ENCODE measurements around the gene NARF.
"Not testable (repeated sequence)": the region's sequence is repeated elsewhere in the genome, so short reads cannot be mapped to it uniquely, and the experiment has no call there.

Gene NARF

DNA sequence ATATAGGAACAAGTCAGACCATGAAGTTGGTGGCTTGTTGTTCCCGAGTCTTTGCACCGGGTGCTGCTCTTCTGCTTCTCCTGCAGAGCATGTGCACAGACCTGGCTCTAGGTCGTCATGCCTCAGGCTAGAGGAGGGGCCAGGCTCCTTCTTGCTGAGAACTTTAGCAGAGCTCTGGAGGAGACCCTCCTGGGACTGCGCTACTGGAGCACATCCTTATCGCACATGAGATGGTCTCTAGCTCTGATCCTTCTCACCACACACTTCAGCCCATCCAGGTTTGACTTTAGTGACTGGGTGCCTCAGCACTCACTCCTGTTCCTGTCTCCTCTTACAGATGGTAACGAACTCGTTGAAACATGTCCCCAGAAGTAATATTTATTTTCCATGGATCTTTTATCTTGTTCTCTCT lies 75.9 kb downstream of the NARF start:
- DNase-seq (ENCODE audit: low read depth in 3 of 3) = no peak

DNA sequence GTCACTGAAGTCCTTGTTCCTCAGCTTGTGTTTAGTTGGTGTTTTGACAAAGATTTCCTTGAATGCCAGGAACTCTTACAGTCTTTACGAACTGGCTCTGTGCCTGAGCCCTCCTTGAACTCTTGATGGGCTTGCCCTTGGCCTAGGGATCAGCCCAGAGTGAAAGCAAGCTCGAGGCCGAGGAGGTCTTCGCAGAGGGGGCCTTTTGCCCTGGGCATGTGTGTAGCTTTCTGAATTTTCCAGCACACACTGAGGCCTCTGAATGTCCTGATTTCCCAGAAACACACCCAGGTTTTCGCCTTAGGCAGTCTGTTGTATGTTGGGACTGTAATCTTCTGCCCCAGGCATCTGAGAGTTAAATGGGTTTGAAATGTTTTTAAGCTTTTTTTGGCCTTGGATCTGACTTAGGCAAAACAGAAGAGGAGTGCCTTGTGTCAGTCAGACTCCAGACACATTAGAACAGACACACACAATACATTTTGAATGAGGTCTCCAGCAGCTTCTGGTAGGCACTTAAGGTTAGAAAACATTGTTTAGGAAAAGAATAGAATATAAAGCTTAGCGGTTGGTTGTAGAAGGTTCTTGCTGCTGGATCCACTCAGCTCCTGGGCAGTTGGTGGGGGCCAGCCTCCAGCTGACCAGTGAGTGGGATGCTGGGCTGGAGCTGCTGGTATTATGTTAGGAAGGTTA lies 78.1 kb downstream of the NARF start:
- no peak for DNase-seq (ENCODE audit: low read depth in 3 of 3)

DNA sequence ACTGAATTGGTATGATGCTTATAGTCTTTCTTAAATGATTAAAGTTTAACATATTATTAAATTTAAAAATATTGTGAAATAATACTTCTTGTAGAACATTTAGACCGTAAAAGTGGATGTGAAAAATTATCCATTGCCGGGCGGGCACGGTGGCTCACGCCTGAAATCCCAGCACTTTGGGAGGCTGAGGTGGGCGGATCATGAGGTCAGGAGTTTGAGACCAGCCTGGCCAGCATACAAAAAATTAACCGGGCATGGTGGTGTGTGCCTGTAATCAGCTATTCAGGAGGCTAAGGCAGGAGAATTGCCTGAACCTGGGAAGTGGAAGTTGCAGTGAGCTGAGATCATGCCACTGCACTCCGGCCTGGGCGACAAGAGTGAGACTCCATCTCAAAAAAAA lies 78.7 kb downstream of the NARF start:
- not testable (repeated sequence) for DNase-seq (ENCODE audit: low read depth in 3 of 3)

DNA sequence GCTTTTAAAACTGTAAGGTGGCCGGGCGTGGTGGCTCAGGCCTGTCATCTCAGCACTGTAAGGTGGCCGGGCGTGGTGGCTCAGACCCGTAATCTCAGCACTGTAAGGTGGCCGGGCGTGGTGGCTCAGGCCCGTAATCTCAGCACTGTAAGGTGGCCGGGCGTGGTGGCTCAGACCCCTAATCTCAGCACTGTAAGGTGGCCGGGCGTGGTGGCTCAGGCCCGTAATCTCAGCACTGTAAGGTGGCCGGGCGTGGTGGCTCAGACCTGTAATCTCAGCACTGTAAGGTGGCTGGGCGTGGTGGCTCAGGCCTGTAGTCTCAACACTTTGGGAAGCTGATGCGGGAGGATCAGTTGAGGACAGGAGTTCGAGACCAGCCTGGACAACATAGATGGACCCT lies 80.5 kb downstream of the NARF start:
- not testable (repeated sequence) for DNase-seq (ENCODE audit: low read depth in 3 of 3)

All from stimulated activated CD4-positive, alpha-beta T cell treated with anti-CD3 and anti-CD28 coated beads, TNF-alpha, amount 100 ng/mL, for 4 hours (primary cell).